DMS53 (cell line): ENCODE results near the gene SLC9C1.

Experiments used
- DNase-seq: peaks from one replicate; lab custom pipeline; 2025; lab: John Stamatoyannopoulos, UW

Gene SLC9C1

GRCh38 chr3:112111785-112112402, 182.1 kb downstream of the SLC9C1 start:
- peak; percentile 77 for DNase-seq

GRCh38 chr3:112109322-112109721, 184.7 kb downstream of the SLC9C1 start:
- DNase-seq = peak; percentile 77

- DNase-seq = no peak
These were observed 189.2 kb downstream of the SLC9C1 start for GRCh38 chr3:112104774-112105173.

GRCh38 chr3:112101916-112102315, 192.1 kb downstream of the SLC9C1 start:
- DNase-seq = no peak

- DNase-seq = peak; percentile 96
These were observed 196.6 kb downstream of the SLC9C1 start for GRCh38 chr3:112097378-112097777.

DNA sequence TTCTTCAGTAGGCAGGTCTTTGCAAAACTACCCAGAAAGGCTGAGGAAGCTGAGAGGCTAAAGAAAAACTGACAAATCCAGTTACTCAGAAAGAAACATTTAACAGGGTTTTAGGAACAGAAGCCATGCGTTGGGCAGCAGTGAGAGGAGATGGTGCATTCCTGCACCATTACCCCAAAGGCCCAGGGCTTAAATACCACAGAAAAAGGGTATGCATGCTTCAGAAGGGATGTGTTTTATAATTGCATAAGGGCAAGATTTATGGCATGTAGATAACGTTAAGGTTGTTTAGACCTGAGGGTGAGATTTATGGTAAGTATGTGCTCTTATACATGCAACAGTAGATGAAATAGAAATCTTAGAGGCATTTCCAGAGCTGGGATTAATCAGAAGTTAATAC, 197.8 kb downstream of the SLC9C1 start:
- no peak for DNase-seq

GRCh38 chr3:112095731-112096130, 198.3 kb downstream of the SLC9C1 start:
- no peak for DNase-seq

- no peak for DNase-seq
These were observed 200.9 kb downstream of the SLC9C1 start for GRCh38 chr3:112093180-112093522.

DNA sequence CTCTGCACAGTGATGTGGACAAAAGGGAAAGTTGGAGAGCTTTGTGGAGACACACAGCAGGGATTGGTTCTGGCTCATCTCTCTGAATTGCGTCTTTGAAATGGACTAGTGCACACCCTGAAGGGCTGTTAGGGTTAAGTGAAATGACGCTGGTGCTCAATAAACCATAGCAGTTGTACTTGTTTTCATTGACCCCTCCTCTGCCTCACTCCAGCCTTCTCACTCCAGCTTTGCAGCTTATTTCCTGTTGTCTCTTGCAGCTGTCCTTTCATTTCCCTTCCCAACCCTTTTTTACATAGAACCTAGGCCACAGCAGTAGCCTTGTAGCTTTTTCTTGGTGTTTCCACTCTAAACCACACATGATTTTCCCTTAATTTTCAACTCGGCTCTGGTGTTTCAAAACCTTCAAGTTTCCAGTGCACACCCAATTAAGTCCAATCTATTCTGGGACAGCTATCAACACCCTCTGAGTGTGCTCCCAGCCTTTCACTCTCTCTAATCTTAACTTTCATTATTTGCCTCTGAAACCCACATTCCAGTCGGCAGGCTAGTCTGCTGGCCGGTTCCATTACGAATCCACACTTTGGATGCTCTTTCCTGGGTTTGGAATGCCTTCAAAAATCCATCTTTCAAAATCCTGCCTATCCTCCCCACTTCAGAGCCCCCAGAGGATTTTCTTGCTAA, 201.4 kb downstream of the SLC9C1 start:
- peak; percentile 88 for DNase-seq

DNA sequence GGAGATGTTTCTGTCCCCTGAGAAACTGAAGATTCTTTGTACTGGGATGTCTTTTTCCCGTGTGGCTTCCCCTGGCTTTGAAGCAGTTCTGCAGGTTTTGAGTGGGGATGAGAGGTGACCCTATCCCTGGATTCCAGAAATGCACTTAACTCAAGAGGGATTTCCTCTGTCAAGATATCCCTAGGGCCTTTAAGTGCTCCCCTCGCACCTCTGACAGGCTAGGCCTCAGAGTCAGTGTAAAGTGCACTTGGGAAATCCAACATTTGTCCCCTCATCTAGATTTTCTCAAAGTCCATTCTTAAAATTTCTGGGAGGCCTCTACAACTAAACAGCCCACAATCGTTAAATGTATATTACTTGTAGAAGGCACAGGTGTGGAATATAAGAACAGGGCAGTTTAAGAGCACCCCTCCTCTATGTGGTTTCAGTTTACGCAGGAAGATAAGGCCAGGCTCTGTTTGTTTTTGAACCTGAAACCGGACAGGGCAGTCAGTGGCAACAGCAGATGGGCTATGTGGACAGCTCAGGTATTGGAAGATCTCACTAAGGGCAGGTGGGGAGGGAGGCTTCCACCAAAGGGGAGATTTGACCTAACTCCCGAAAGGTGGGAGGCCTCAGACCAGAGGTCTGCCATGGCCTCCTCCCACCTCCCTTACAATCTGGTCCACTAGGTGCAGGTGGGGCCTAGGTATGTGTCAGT, 203.0 kb downstream of the SLC9C1 start:
- peak; percentile 91 for DNase-seq
